GM18519 (cell line): ENCODE data around the gene SUCNR1.
A peak's percentile ranks its signal among the peaks of the same experiment; 100 is the strongest.
"Not testable (repeated sequence)": the region's sequence is repeated elsewhere in the genome, so short reads cannot be mapped to it uniquely, and the experiment has no call there.

Experiments
- ATAC-seq: cut with Tn5 transposase; IDR thresholded peaks from one replicate; pipeline ENCODE4 v1.9.1; 2021; ENCODE audit warnings: mild to moderate bottlenecking, moderate library complexity; ENCODE audit not compliant: unreplicated experiment, low FRiP score

Gene SUCNR1

GRCh38 chr3:151869181-151869580 is 4.3 kb upstream of the SUCNR1 start:
- ATAC-seq = no peak

GRCh38 chr3:151871639-151872468 is 1.6 kb upstream of the SUCNR1 start:
- ATAC-seq = peak; percentile 90

GRCh38 chr3:151874079-151874478 is 636 bp downstream of the SUCNR1 start:
- not testable (repeated sequence) for ATAC-seq

DNA sequence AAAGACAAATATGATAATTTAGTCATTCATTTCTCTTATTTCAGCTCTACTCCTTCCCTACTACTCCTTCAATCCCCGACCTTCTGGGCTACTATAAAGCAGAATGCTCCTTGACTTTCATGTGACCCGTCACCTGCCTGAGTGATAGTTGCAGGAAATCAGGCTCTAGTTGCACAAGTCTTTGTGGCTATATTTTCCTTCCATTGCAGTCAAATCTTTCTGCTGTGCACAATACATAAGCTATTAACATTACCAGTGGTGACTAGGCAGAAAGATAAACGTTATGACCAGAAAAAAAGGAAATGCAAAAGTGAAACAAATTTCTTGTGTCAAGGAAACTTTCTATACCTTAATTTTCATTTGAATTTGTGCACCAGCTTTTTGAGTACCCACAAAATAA is 2.3 kb downstream of the SUCNR1 start:
- ATAC-seq = peak; percentile 29

DNA sequence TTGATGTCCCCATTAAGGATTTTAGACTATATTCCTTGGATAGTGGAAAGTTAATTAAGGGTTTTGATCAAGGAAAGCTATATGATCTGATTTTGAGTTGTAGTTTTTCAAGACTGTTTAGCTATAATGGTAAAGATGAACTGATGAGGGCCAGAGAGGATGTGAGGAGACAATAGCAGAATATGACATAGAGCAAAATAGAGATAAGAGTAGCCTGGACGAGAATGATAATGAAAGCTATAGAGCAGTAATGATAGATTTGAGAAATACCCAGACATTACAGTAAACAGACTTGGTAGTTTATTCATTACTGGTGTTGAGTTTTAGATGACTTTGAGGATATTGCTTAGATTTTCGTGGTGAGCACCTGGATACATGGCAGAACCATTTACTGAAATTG is 3.8 kb downstream of the SUCNR1 start:
- no peak for ATAC-seq

DNA sequence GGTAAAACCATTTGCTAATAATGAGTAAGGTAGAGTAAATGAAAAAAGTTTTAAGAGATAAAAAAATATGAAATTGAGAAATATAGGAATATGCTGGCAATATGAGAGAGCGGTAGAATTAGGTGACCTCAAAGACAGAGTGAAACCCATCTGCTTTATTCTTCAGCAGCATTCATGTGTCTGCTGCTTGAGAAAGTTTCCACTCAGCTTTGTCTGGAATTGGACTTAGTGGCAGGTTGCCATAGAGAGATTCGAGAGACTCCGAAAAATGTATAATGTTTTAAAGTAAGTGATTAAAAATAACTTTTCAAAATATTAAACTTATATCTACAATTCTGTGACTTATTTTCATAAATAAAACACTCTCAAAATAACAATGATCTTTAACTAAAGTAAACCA is 5.0 kb downstream of the SUCNR1 start:
- no peak for ATAC-seq

DNA sequence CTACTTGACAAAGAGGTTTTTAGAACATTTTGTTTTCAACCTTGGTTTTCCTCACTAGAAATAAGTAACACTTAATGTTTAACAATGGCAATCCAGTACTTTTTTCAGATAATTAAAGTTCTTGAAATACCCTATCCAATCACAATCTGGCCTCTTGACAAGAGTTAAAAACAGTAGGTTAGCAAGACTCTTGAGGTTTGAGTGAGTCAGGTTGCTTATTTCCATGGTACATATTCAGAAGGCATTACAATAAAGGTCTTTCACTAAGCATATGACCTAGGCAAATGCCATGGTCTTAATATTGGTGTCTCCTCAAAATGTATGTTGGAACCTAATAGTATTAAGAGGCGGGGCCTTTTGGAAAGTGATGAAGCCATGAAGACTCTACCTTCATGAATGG is 5.6 kb downstream of the SUCNR1 start:
- ATAC-seq = no peak

GRCh38 chr3:151879679-151880415 is 6.4 kb downstream of the SUCNR1 start:
- peak; percentile 42 for ATAC-seq

DNA sequence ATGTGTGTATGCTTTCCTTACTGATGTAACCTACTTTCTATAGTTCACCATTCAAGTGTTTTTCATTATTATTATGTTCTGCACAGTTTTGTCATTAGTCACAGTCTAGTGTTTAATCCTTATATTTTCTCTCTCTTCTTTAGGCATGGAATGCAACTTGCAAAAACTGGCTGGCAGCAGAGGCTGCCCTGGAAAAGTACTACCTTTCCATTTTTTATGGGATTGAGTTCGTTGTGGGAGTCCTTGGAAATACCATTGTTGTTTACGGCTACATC is 6.9 kb downstream of the SUCNR1 start:
- no peak for ATAC-seq

DNA sequence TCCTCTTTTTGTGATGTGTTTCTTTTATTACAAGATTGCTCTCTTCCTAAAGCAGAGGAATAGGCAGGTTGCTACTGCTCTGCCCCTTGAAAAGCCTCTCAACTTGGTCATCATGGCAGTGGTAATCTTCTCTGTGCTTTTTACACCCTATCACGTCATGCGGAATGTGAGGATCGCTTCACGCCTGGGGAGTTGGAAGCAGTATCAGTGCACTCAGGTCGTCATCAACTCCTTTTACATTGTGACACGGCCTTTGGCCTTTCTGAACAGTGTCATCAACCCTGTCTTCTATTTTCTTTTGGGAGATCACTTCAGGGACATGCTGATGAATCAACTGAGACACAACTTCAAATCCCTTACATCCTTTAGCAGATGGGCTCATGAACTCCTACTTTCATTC is 7.7 kb downstream of the SUCNR1 start:
- no peak for ATAC-seq

DNA sequence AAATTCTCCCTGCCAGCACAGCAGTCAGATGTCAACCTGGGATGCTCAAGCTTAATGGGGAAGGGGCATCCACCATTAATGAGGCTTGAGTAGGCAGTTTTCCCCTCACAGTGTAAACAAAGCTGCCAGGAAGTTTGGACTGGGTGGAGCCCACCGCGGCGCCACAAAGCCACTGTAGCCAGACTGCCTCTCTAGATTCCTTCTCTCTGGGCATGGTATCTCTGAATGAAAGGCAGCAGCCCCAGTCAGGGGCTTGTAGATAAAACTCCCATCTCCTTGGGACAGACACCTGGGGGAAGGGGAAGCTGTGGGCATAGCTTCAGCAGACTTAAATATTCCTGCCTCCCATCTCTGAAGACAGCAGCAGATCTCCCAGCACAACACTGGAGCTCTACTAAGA is 12.0 kb downstream of the SUCNR1 start:
- ATAC-seq = not testable (repeated sequence)

GRCh38 chr3:151887450-151888211 is 14.2 kb downstream of the SUCNR1 start:
- not testable (repeated sequence) for ATAC-seq

DNA sequence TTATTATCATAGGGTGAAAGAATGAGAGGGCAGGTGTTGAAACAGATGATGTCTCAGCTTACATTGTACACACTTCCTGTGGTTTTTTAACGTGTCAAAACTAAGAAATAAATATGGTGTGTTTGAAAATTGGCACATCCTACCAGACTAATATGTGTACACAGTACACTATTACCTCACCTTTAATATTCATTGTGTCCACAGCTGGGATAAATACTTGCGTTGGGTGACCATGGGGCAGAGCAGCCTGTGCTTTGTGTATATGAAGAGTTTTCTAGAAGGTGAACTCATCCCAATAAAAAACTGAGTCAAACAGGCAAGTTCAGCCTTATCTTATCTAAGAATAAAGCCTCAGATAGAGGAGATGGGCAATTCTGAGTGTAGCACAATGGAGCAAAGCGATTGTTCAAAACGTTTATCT is 17.3 kb downstream of the SUCNR1 start:
- no peak for ATAC-seq

DNA sequence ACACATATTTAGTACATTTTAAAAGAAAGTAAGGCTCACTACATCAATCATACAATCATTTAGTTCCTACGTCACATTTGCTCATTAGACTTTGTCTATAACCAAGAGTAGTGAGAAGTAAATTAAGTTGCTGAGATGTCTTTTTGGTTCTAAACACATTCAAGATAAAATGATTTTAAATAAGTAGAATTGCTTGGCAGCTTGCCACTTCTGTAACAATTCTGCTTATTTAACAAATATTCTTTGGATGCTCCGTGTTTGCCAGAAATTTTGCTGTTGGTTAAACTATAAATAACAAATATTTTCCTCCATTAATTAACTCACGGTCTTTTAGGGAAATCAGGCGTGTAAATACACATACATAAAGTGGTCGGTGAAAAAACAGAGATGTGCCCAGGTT is 18.3 kb downstream of the SUCNR1 start:
- ATAC-seq = no peak

GRCh38 chr3:151894219-151894618 is 20.8 kb downstream of the SUCNR1 start:
- no peak for ATAC-seq

DNA sequence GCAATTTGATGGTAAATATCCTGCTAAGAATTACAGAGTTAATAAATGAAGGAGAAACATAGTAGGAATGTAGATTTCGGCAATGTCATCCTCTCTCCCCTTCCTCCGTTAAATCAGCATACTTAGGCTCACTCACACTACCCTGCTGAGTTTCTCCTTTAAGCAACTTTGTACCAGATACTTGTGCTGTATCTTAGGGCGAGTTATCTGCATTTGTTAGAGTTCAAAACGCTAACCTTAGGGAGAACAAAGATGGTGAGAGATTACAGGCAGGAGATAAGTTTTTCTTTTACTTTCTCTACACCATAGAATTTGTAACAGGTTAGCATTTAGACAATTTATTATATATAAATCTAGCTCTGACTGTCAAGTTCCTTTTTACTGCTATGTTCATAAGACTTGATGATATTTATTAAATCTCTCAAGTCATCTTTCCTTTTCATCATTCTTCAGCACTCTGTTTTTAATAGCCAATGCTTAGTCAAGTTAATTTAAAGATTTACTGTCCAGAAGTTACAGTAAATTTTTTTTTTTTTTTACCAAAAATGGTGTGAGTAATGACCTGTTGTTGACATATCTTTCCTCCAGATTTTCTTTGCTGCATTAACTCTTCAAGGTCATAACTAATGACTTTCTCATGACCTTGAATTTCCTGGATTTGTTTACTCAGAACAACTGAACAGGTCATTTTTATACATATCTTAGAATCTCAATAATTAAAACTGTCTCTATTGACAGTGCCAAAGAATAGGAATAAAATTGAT is 22.2 kb downstream of the SUCNR1 start:
- no peak for ATAC-seq

- ATAC-seq = no peak
Measured at GRCh38 chr3:151896246-151897012, 23.0 kb downstream of the SUCNR1 start.

- ATAC-seq = not testable (repeated sequence)
Measured at GRCh38 chr3:151898121-151898520, 24.7 kb downstream of the SUCNR1 start.

GRCh38 chr3:151898564-151899261 is 25.3 kb downstream of the SUCNR1 start:
- ATAC-seq = not testable (repeated sequence)
